Measurements from ENCODE around the gene GUCA2B. TPM values are rescaled to one million over a fixed set of nuclear protein-coding genes. Genes with fewer than 3 reads are reported as not detected.

Gene GUCA2B
- total RNA-seq, 1 donor from 2014 or later = not detected

GRCh38 chr1:42145764-42146625 is 7.2 kb upstream of the GUCA2B start:
- Histone ChIP-seq H3K27me3 (peaks cover 9% of the 10 kb centered on the region), H3K4me3 (no peak overlapping the region), H3K4me1 (no peaks in the 10 kb centered on the region), H3K9me3 (no peaks in the 10 kb centered on the region), H3K27ac (no peak overlapping the region), H3K36me3 (no peaks in the 10 kb centered on the region)
- TF ChIP-seq, protein P1, sequence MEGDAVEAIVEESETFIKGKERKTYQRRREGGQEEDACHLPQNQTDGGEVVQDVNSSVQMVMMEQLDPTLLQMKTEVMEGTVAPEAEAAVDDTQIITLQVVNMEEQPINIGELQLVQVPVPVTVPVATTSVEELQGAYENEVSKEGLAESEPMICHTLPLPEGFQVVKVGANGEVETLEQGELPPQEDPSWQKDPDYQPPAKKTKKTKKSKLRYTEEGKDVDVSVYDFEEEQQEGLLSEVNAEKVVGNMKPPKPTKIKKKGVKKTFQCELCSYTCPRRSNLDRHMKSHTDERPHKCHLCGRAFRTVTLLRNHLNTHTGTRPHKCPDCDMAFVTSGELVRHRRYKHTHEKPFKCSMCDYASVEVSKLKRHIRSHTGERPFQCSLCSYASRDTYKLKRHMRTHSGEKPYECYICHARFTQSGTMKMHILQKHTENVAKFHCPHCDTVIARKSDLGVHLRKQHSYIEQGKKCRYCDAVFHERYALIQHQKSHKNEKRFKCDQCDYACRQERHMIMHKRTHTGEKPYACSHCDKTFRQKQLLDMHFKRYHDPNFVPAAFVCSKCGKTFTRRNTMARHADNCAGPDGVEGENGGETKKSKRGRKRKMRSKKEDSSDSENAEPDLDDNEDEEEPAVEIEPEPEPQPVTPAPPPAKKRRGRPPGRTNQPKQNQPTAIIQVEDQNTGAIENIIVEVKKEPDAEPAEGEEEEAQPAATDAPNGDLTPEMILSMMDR (IDR thresholded peaks at IDR 0.05) = no peak
- intact Hi-C loops (cut with DNase I) = no loop called here
- peak in 1 of 2 donors; percentile 52 for DNase-seq (ENCODE audit: low spot score in 2 of 2)

GRCh38 chr1:42146626-42147320 is 6.4 kb upstream of the GUCA2B start:
- TF ChIP-seq, protein P1 (IDR thresholded peaks at IDR 0.05) = peak; percentile 33 to 74 (median 74)
- Histone ChIP-seq H3K9me3 (no peaks in the 10 kb centered on the region), H3K36me3 (no peaks in the 10 kb centered on the region), H3K27ac (no peak overlapping the region), H3K27me3 (peaks cover 9% of the 10 kb centered on the region), H3K4me1 (no peaks in the 10 kb centered on the region), H3K4me3 (no peak overlapping the region)
- DNase-seq (ENCODE audit: low spot score in 2 of 2) = peak in 1 of 2 donors; percentile 68
- intact Hi-C loops (cut with DNase I) = no loop called here

GRCh38 chr1:42148166-42148565 is 5.0 kb upstream of the GUCA2B start:
- Histone ChIP-seq H3K4me3 (no peak overlapping the region), H3K27ac (no peak overlapping the region), H3K9me3 (no peaks in the 10 kb centered on the region), H3K4me1 (no peaks in the 10 kb centered on the region), H3K36me3 (no peaks in the 10 kb centered on the region), H3K27me3 (peaks cover 9% of the 10 kb centered on the region)
- no peak for DNase-seq (ENCODE audit: low spot score in 2 of 2)
- intact Hi-C loops (cut with DNase I) = no loop called here
- TF ChIP-seq, protein P1 (IDR thresholded peaks at IDR 0.05) = no peak

- Histone ChIP-seq H3K27ac (no peak overlapping the region), H3K9me3 (no peaks in the 10 kb centered on the region), H3K27me3 (peaks cover 6% of the 10 kb centered on the region), H3K4me1 (no peaks in the 10 kb centered on the region), H3K36me3 (no peaks in the 10 kb centered on the region), H3K4me3 (no peak overlapping the region)
- TF ChIP-seq, protein P1 (IDR thresholded peaks at IDR 0.05) = no peak
- DNase-seq (ENCODE audit: low spot score in 2 of 2) = peak in 1 of 2 donors; percentile 21
- intact Hi-C loops (cut with DNase I) = no loop called here
Measured at GRCh38 chr1:42150651-42151050, 2.6 kb upstream of the GUCA2B start.

- TF ChIP-seq, protein P1 (IDR thresholded peaks at IDR 0.05) = no peak
- intact Hi-C loops (cut with DNase I) = no loop called here
- Histone ChIP-seq H3K36me3 (no peaks in the 10 kb centered on the region), H3K9me3 (no peaks in the 10 kb centered on the region), H3K27ac (no peak overlapping the region), H3K4me1 (no peaks in the 10 kb centered on the region), H3K27me3 (no peaks in the 10 kb centered on the region), H3K4me3 (no peak overlapping the region)
- no peak for DNase-seq (ENCODE audit: low spot score in 2 of 2)
Measured at GRCh38 chr1:42152119-42152518, 1.1 kb upstream of the GUCA2B start.

All from ascending aorta (tissue), 2 donors.